Activated CD4-positive, alpha-beta T cell treated with anti-CD3 and anti-CD28 coated beads, Interleukin-2, Interleukin-6, amounts not matched to agents 100 ng/mL and 50 ng/mL, durations not matched to agents 16 hours and 8 hours (primary cell): Measurements from ENCODE around the gene LCMT2.

Experiments
- DNase-seq: peaks from one replicate; pipeline ENCODE4 v3.0.0-alpha.2; 2020

The LCMT2 gene

DNA sequence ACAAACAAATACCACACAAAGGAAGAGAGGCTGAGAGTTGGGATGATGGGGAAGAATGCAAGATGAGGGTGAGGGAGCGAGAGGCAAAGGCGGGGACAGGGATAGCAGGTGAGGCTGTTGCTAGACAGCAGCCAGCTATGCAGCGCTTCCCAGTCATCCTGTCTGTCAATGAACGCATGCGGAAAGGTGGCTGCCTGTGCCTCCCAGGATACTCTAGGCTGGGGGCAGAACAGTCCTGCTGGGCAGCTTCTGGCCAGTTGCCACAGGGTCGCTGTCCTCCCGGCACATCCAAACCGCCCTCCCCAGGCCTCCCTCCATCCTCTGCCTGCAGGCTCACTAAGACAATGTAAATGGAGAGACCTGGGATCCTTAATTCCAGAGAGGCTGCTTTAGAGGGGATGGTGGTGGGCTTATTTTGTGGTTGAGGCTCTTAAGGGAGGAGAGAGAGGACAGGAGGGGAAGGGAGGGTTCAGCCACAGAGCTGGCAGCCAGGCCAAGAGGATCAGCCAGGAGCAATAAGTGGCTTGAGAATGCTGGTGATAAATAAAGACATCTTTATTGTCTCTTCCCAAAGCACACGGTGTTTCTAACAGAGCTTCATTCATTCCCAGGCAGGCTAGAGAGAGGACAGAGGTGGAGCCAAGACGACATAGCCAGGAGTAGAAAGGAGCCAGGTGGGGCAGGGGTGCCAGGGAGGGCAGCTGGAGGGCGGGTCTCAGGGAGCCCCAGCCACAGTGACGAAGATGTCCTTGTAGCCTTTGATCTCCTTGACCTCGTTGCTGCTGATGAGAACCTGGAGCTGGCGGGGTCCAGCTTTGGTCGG, 54.4 kb downstream of the LCMT2 start:
- no peak for DNase-seq

DNA sequence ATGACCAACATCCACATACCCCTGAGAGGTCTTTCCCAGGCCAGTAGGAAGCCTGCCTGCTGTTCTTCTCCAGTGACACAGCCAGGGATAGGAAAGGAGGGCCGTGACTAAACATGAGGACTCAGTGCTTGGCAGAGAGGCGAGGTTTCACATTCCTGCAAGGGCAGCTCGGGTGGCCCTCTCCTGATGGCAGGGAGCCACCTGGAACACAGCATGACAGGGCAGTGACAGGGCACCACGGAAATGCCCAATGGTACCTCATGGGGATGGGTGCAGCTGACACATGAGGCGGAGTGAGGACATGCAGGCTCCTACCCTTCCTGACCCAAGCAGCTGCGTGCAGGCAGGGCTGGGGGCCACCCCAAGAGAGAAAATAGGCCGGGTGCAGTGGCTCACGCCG, 56.2 kb downstream of the LCMT2 start:
- DNase-seq: no peak
